Activated CD8-positive, alpha-beta memory T cell treated with anti-CD3 and anti-CD28 coated beads for 36 hours (primary cell): ENCODE results near the gene FHDC1. TPM values are rescaled to one million over a fixed set of nuclear protein-coding genes. Genes with fewer than 3 reads are reported as not detected.

ENCODE experiments used
- CTCF ChIA-PET: fragments of 350-600 bp; sonication (Branson Sonifier 250); formaldehyde crosslinking; loops from one replicate; lab custom pipeline; 2021; ENCODE audit warnings: antibody characterized with exemption; lab: Charles Lee
- POLR2A ChIA-PET: fragments of 350-600 bp; sonication (Branson Sonifier 250); formaldehyde crosslinking; loops from one replicate; lab custom pipeline; 2021; ENCODE audit warnings: antibody characterized with exemption; lab: Charles Lee
- total RNA-seq, 2 experiments: library from RNA; stranded (reverse); gene quantifications; one replicate each; pipeline ENCODE4 v1.2.3, GENCODE V29; 2021

FHDC1 gene
- total RNA-seq, 2 experiments from 2014 or later, result 0.04 to 0.06 TPM

GRCh38 chr4:152997771-152998487 lies 61.8 kb downstream of the FHDC1 start:
- CTCF ChIA-PET, result no interaction called here
- POLR2A ChIA-PET, result no interaction called here

GRCh38 chr4:152998861-152999260 lies 62.7 kb downstream of the FHDC1 start:
- POLR2A ChIA-PET, result no interaction called here
- CTCF ChIA-PET, result no interaction called here

- ChIA-PET POLR2A (no interaction called here), CTCF (no interaction called here)
Measured at GRCh38 chr4:152999346-153000075, 63.4 kb downstream of the FHDC1 start.

GRCh38 chr4:153000076-153000420 lies 63.9 kb downstream of the FHDC1 start:
- POLR2A ChIA-PET, result no interaction called here
- CTCF ChIA-PET, result no interaction called here

GRCh38 chr4:153001626-153002025 lies 65.5 kb downstream of the FHDC1 start:
- CTCF ChIA-PET, result no interaction called here
- POLR2A ChIA-PET, result no interaction called here

- POLR2A ChIA-PET, result no interaction called here
Measured at GRCh38 chr4:153002110-153002509, 66.0 kb downstream of the FHDC1 start.

GRCh38 chr4:153004081-153004850 lies 68.1 kb downstream of the FHDC1 start:
- ChIA-PET POLR2A (no interaction called here), CTCF (interaction anchor here (0.9 kb wide), 1 partner anchor 25 kb away, joined by 3 read pairs; no protein-coding TSS in a partner anchor)

More at GRCh38 chr4:153002110-153002509, 66.0 kb downstream of the FHDC1 start:
- CTCF ChIA-PET, result no interaction called here

- CTCF ChIA-PET, result no interaction called here
Measured at GRCh38 chr4:153005899-153006381, 69.8 kb downstream of the FHDC1 start.

GRCh38 chr4:153008578-153009199 lies 72.6 kb downstream of the FHDC1 start:
- CTCF ChIA-PET, result no interaction called here

More at GRCh38 chr4:153005899-153006381, 69.8 kb downstream of the FHDC1 start:
- POLR2A ChIA-PET, result no interaction called here

GRCh38 chr4:153010146-153010545 lies 74.0 kb downstream of the FHDC1 start:
- ChIA-PET POLR2A (no interaction called here), CTCF (no interaction called here)

More at GRCh38 chr4:153008578-153009199, 72.6 kb downstream of the FHDC1 start:
- POLR2A ChIA-PET, result no interaction called here

GRCh38 chr4:153013202-153013977 lies 77.3 kb downstream of the FHDC1 start:
- ChIA-PET CTCF (no interaction called here), POLR2A (no interaction called here)

GRCh38 chr4:153014460-153014859 lies 78.3 kb downstream of the FHDC1 start:
- CTCF ChIA-PET, result no interaction called here
- POLR2A ChIA-PET, result no interaction called here

- ChIA-PET POLR2A (no interaction called here), CTCF (no interaction called here)
Measured at GRCh38 chr4:153016592-153016991, 80.5 kb downstream of the FHDC1 start.

GRCh38 chr4:153018031-153018430 lies 81.9 kb downstream of the FHDC1 start:
- CTCF ChIA-PET, result no interaction called here
- POLR2A ChIA-PET, result interaction anchor here (0.6 kb wide), 1 partner anchor 176 kb away, joined by 5 read pairs; no protein-coding TSS in a partner anchor

- CTCF ChIA-PET, result no interaction called here
- POLR2A ChIA-PET, result interaction anchor here (0.6 kb wide), 1 partner anchor 177 kb away, joined by 5 read pairs; no protein-coding TSS in a partner anchor
Measured at GRCh38 chr4:153018684-153019083, 82.6 kb downstream of the FHDC1 start.

GRCh38 chr4:153019906-153020305 lies 83.8 kb downstream of the FHDC1 start:
- CTCF ChIA-PET, result interaction anchor here (0.5 kb wide), 1 partner anchor 403 kb away, joined by 3 read pairs; no protein-coding TSS in a partner anchor
- POLR2A ChIA-PET, result no interaction called here

GRCh38 chr4:153020457-153020856 lies 84.3 kb downstream of the FHDC1 start:
- ChIA-PET CTCF (interaction anchor here (0.5 kb wide), 1 partner anchor 403 kb away, joined by 3 read pairs; no protein-coding TSS in a partner anchor), POLR2A (no interaction called here)

GRCh38 chr4:153021276-153021675 lies 85.2 kb downstream of the FHDC1 start:
- ChIA-PET POLR2A (no interaction called here), CTCF (no interaction called here)
